Subcutaneous preadipocyte (primary cell): Measurements from ENCODE around the gene GPALPP1. TPM values are rescaled to one million over a fixed set of nuclear protein-coding genes. Genes with fewer than 3 reads are reported as not detected.

Experiments used
- small RNA-seq: library from RNA; depleted of rRNA; stranded (forward); fragments of <200 nt; gene quantifications from one replicate; pipeline ENCODE3, GENCODE V24; 2012
- total RNA-seq: library from RNA; depleted of rRNA; stranded (reverse); fragments of >200 nt; gene quantifications from 2 replicates; pipeline ENCODE4 v1.2.3, GENCODE V29; 2012

Gene GPALPP1
- 15.8 and 22.1 TPM in 2 replicates for total RNA-seq

DNA sequence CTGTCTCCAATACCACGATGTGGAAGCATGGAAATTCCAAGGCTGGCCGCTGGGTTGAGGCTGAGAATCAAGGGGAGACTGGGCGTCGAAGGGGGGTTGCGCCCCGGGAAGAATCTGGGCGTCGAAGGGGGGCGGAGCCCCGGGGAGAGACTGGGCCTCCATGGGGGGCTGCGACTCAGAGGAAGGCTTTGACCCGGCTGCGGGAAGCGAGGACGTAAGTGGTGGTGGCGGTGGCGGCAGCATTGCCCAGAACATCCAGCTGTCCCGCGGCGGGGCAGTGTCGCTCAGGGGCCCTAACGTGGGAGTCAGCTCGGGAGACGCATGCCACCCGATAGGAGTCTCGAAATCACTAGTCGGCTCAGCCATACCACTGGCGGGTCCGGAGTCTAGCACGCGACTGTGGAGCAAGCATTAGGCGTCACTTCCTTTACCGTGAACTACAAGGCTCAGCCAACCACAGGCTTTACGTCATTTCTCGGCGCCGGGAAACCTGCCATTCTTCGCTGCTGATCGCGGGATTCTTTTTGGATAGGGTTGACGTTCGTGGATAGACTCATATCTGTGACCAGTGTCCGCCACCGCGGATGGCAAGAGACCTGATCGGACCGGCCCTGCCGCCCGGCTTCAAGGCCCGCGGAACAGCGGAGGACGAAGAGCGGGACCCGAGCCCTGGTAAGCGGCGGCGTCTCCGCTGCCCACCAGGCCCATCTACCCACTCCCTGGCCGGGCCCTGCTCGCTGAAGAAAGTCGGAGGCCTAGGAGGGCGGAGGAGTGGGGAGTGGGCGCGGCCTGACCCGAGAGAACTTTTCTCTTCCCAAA lies at the start of gene GPALPP1, which contains the start of gene NUFIP1:
Gene GPALPP1, plus strand, starts transcription at position 468 of the 819 bp plus-strand sequence. Its CDS starts 117 bp downstream, at position 585.
Gene NUFIP1, minus strand, starts transcription at position 401 of the 819 bp plus-strand sequence. Its CDS starts 35 bp downstream, at position 366.

Small RNA genes lying within 50 kb of the gene (small RNA-seq; reads per million reads assigned to genes)
- gene RN7SL49P: not detected

Other genes with a start within 250 kb of the GPALPP1 start
- gene NUFIP1, start 67 bp upstream of the GPALPP1 start, total RNA-seq: 4.4 and 4.7 TPM in 2 replicates
- 19.1 and 24.0 TPM in 2 replicates for gene GTF2F2, start 131.0 kb downstream of the GPALPP1 start, total RNA-seq
- not detected in 2 replicates for gene KCTD4, start 211.5 kb downstream of the GPALPP1 start, total RNA-seq